Stimulated activated CD4-positive, alpha-beta T cell treated with anti-CD3 and anti-CD28 coated beads, TNF-alpha, amount 100 ng/mL, for 1 hour (primary cell): ENCODE data around the gene CGB3.
A peak's percentile ranks its signal among the peaks of the same experiment; 100 is the strongest.
"Not testable (repeated sequence)": the region's sequence is repeated elsewhere in the genome, so short reads cannot be mapped to it uniquely, and the experiment has no call there.

Experiments used
- DNase-seq, 3 donors: peaks; one replicate each; pipeline ENCODE4 v3.0.0-alpha.2; 2020; ENCODE audit warnings: low read depth in 3 of 3, low spot score in 1 of 3

The CGB3 gene

GRCh38 chr19:49024233-49024632 is at the start of gene CGB3:
Gene CGB3 (minus strand): TSS chr19:49024333. CDS start chr19:49023971, 362 bp downstream.
- not testable (repeated sequence) for DNase-seq

- DNase-seq = no peak
Observed at GRCh38 chr19:49071860-49072547, 47.9 kb upstream of the CGB3 start.

GRCh38 chr19:49070416-49070815 is 46.3 kb upstream of the CGB3 start:
- no peak for DNase-seq

GRCh38 chr19:49069026-49069425 is 44.9 kb upstream of the CGB3 start:
- no peak for DNase-seq

GRCh38 chr19:49067554-49067953 is 43.4 kb upstream of the CGB3 start:
- DNase-seq = no peak

- DNase-seq = no peak
Observed at GRCh38 chr19:49065905-49066512, 41.9 kb upstream of the CGB3 start.

- DNase-seq = no peak
Observed at GRCh38 chr19:49064768-49065611, 40.9 kb upstream of the CGB3 start, which contains the start of gene NTF4. Gene NTF4 (minus strand): TSS chr19:49064818. CDS start chr19:49061997, 2,821 bp downstream.

GRCh38 chr19:49064029-49064629 is 40.0 kb upstream of the CGB3 start:
- no peak for DNase-seq

- DNase-seq = no peak
Observed at GRCh38 chr19:49061445-49061844, 37.3 kb upstream of the CGB3 start.

GRCh38 chr19:49061000-49061399 is 36.9 kb upstream of the CGB3 start:
- DNase-seq = no peak

- DNase-seq = no peak
Observed at GRCh38 chr19:49059053-49059452, 34.9 kb upstream of the CGB3 start.

GRCh38 chr19:49058562-49058961 is 34.4 kb upstream of the CGB3 start:
- no peak for DNase-seq

GRCh38 chr19:49057636-49058234 is 33.6 kb upstream of the CGB3 start, which contains the start of gene CGB7:
Gene CGB7 (minus strand): TSS chr19:49057749. CDS start chr19:49055375, 2,374 bp downstream.
- DNase-seq = no peak

- DNase-seq = not testable (repeated sequence)
Observed at GRCh38 chr19:49056902-49057596, 32.9 kb upstream of the CGB3 start.

GRCh38 chr19:49056101-49056901 is 32.2 kb upstream of the CGB3 start:
- peak; percentile 14 to 39 (median 21) for DNase-seq

GRCh38 chr19:49050376-49051033 is 26.4 kb upstream of the CGB3 start:
- not testable (repeated sequence) for DNase-seq

GRCh38 chr19:49049834-49050233 is 25.7 kb upstream of the CGB3 start:
- DNase-seq = not testable (repeated sequence)

GRCh38 chr19:49049011-49049410 is 24.9 kb upstream of the CGB3 start, which contains the start of gene CGB8:
Gene CGB8 (minus strand): TSS chr19:49049111. CDS start chr19:49048739, 372 bp downstream.
- DNase-seq = not testable (repeated sequence)

GRCh38 chr19:49043548-49043947 is 19.4 kb upstream of the CGB3 start, which contains the start of gene CGB5:
Gene CGB5 (plus strand): TSS chr19:49043848. CDS start chr19:49044210, 362 bp downstream.
- DNase-seq = not testable (repeated sequence)
